Measurements from ENCODE around the gene ACOD1. TPM values are rescaled to one million over a fixed set of nuclear protein-coding genes. Genes with fewer than 3 reads are reported as not detected.
"Not testable (repeated sequence)": the region's sequence is repeated elsewhere in the genome, so short reads cannot be mapped to it uniquely, and the experiment has no call there.

The ACOD1 gene
- total RNA-seq, 1 experiment from 2014 or later = not detected

DNA sequence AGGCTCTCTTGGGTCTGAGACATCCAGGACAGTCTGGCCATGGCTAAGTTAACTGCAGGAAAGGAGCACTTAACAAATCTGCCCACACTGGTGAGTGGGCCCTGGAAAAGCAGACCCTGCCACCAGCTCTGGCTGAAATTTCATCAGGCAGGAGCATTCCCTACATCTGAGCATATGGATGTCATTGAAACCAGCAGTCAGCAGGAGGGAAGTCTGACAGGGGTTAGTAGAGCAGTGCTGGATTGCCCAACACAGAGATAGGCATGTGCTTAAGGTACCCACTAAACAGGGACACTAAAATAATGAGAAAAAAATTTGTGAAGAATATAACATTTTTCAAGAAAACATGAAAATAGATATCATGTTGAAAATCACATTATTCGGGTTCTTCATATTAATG is 13.6 kb upstream of the ACOD1 start:
- Histone ChIP-seq H3K36me3 (replicated peaks; ENCODE audit: control insufficient read depth, insufficient read depth, low read length) (no peaks in the 10 kb centered on the region), H3K4me3 (ENCODE audit: insufficient read depth, low read depth, low read length) (no peak overlapping the region), H3K27me3 (ENCODE audit: control insufficient read depth, insufficient read depth, low read length) (no peaks in the 10 kb centered on the region)
- DNase-seq = no peak

DNA sequence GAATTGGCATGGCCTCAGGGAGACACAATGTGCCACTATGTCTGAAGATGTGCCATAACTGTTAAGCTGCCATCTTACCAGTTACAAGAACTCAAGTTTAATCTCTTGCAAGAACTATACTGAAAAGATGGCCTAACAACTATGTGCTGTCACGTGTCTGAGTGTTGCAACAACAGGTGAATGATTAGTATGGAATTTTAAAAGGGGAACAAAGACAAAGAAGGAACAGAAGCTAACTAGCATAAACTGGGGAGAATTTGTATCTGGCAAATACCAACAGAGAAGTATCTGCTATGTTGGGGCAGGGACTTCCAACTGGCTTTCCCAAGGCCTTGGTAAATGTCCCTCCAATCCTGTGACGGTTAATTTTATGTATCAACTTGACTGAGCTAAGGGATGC is 11.5 kb upstream of the ACOD1 start:
- H3K4me3 ChIP-seq (ENCODE audit: insufficient read depth, low read depth, low read length) = no peak overlapping the region
- H3K27me3 ChIP-seq (ENCODE audit: control insufficient read depth, insufficient read depth, low read length) = no peaks in the 10 kb centered on the region
- no peaks in the 10 kb centered on the region for H3K36me3 ChIP-seq (replicated peaks; ENCODE audit: control insufficient read depth, insufficient read depth, low read length)
- DNase-seq = no peak

DNA sequence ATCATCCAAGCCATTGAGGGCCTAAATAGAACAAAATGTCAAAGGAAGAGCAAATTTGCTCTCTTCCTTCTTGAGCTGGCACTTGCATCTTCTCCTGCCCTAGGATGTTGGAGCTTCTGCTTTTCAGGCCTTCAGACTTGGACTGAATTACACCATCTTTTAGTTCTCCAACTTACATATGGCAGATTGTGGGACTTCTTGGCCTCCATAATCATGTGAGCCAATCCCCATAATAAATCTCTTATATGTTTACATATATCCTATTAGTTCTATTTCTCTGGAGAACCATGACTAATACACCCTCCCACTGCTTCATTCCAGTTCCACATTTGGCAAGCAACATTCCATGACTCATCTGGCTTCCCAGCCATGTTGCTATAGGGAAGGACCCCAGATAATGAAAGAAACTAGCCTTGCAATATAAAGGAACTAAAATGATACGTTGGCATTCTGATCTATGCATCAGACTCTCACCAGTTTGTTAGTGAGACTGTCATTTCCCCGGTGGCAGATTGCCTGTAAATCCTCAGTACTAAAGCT is 11.0 kb upstream of the ACOD1 start:
- H3K4me3 ChIP-seq (ENCODE audit: insufficient read depth, low read depth, low read length) = no peak overlapping the region
- DNase-seq = no peak
- H3K27me3 ChIP-seq (ENCODE audit: control insufficient read depth, insufficient read depth, low read length) = no peaks in the 10 kb centered on the region
- H3K36me3 ChIP-seq (replicated peaks; ENCODE audit: control insufficient read depth, insufficient read depth, low read length) = no peaks in the 10 kb centered on the region

DNA sequence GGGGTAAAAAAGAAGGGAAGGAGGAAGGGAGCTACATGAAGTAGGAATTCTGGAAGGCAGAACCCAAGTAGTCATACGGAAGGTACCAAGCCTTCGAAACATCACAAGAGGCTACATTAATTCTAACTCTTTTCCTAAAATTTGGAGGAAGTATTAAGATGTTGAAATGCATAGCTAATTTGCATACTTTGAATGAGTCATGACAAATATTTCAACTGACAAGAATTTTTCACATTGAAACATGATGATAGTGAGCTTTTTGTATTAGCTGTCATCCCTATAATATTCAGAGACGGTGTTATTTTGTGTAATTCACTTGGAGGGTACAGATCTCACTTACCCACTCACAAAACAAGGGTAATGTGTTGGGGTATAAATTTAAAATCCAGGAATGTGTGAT is 9.1 kb upstream of the ACOD1 start:
- DNase-seq = no peak

DNA sequence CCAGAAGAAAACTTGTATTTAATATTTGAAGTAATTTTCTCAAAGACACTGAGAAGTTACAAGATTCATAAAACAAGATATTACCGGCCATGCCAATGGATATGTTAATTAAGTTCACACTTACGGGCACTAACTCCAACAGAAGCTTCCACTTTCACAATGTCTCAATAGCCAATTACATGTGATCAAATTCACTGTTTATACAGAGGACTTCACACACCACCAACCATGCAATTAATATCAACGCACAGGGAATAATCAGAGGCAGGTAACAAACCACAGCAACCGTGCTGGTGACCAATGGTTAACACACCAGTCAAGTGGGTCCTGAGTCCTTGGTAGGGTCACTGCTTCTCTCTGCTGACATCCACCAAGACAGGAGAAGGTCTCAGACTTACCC is 5.9 kb upstream of the ACOD1 start:
- no peak for DNase-seq
- H3K27me3 ChIP-seq (ENCODE audit: control insufficient read depth, insufficient read depth, low read length) = no peaks in the 10 kb centered on the region
- H3K36me3 ChIP-seq (replicated peaks; ENCODE audit: control insufficient read depth, insufficient read depth, low read length) = no peaks in the 10 kb centered on the region
- no peak overlapping the region for H3K4me3 ChIP-seq (ENCODE audit: insufficient read depth, low read depth, low read length)

More for the DNA sequence above, 9.1 kb upstream of the ACOD1 start:
- H3K27me3 ChIP-seq (ENCODE audit: control insufficient read depth, insufficient read depth, low read length) = no peaks in the 10 kb centered on the region
- H3K36me3 ChIP-seq (replicated peaks; ENCODE audit: control insufficient read depth, insufficient read depth, low read length) = no peaks in the 10 kb centered on the region
- H3K4me3 ChIP-seq (ENCODE audit: insufficient read depth, low read depth, low read length) = no peak overlapping the region

DNA sequence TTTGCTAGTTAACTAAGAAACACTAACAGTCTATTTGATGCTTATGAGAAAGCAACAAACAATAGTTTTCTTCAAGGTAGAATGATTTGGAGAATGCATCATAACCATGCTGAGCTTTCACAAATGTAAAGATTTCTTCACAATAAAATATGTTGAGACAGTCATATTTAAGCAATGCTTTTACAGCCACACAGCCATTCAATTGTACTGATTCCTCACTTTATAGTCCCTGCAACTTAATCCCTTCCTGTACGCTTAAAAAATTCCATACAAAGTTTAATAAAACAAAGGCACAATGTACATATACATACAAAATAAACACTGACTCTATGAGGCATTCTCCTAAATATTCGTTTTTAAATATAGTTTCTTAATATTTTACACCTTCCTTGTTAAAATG is 4.7 kb upstream of the ACOD1 start:
- H3K36me3 ChIP-seq (replicated peaks; ENCODE audit: control insufficient read depth, insufficient read depth, low read length) = no peaks in the 10 kb centered on the region
- no peaks in the 10 kb centered on the region for H3K27me3 ChIP-seq (ENCODE audit: control insufficient read depth, insufficient read depth, low read length)
- DNase-seq = no peak
- H3K4me3 ChIP-seq (ENCODE audit: insufficient read depth, low read depth, low read length) = no peak overlapping the region

DNA sequence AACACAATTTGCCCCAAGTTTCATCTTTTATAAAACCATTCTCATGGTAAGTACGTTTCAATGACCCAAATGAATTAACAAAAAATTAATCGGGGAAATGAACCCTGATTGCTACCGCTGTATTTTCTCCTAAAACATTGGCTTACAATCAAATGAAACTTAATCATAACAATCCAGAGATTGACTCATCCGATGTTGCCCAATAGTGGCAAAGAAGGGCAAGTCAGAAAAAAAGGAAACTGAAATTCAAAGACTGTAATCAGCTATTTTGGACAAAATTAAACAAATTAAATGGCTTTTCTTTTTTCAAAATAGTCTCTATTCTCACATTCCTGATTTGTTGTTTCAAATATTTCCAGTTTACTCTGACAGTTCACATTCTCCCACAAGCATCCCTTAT is 3.9 kb upstream of the ACOD1 start:
- Histone ChIP-seq H3K27me3 (ENCODE audit: control insufficient read depth, insufficient read depth, low read length) (no peaks in the 10 kb centered on the region), H3K36me3 (replicated peaks; ENCODE audit: control insufficient read depth, insufficient read depth, low read length) (no peaks in the 10 kb centered on the region), H3K4me3 (ENCODE audit: insufficient read depth, low read depth, low read length) (no peak overlapping the region)
- no peak for DNase-seq

DNA sequence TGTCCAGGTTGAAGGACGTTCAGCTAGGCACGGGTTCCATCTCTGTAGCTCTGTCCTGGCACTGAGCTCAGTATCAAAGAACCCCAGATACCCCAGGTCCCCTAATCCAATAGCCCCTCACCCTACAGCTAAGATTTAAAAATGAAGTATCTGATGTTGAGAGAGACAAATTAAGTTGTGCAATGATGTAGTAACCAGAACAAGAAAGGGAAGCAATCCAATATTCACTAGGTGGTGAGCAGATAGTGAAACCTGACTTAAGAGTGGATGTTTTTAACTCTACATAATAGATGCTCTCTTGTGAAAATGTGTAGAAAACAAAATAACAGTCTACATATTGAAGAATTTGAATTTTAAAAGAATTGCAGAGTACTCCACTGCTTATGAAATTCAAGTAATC is 1.8 kb downstream of the ACOD1 start:
- no peaks in the 10 kb centered on the region for H3K27me3 ChIP-seq (ENCODE audit: control insufficient read depth, insufficient read depth, low read length)
- no peak for DNase-seq
- H3K4me3 ChIP-seq (ENCODE audit: insufficient read depth, low read depth, low read length) = no peak overlapping the region
- no peaks in the 10 kb centered on the region for H3K36me3 ChIP-seq (replicated peaks; ENCODE audit: control insufficient read depth, insufficient read depth, low read length)

DNA sequence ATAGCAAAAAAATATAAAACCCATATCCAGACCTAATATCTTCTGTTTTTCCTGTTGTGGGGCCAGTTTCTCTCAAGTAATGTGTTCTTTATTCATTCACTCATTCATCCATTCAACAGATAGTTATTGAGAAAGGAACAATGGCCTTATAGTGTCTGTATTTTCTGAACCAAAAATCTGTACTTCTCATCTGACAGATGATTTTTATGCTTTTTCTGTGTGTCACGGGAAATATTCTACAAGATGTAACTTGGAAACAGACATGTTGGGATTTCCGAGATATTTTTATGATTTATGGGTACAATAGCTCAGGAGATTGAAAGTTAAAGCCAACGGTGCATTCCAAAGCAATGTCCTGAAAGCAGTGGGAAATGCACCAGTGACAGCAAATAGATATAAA is 5.7 kb downstream of the ACOD1 start:
- DNase-seq = no peak
- no peaks in the 10 kb centered on the region for H3K36me3 ChIP-seq (replicated peaks; ENCODE audit: control insufficient read depth, insufficient read depth, low read length)
- no peak overlapping the region for H3K4me3 ChIP-seq (ENCODE audit: insufficient read depth, low read depth, low read length)
- no peaks in the 10 kb centered on the region for H3K27me3 ChIP-seq (ENCODE audit: control insufficient read depth, insufficient read depth, low read length)

DNA sequence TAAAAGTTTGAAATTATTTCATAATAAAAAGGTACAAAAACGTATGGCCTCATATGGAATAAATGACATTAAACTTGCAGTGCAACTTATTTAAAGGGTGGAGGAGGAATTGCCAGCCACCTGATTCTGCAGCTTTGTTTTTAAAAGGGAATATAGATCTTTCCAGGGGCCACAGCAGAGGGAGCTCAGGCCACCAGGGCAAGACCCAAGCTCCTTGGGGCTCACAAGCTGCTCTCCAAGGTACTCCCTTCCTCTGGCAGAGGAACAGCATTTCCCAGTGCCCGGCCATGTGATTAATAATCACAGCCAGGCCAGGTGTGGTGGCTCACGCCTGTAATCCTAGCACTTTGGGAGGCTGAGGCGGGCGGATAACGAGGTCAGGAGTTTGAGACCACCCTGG is 6.2 kb downstream of the ACOD1 start:
- no peak for DNase-seq

DNA sequence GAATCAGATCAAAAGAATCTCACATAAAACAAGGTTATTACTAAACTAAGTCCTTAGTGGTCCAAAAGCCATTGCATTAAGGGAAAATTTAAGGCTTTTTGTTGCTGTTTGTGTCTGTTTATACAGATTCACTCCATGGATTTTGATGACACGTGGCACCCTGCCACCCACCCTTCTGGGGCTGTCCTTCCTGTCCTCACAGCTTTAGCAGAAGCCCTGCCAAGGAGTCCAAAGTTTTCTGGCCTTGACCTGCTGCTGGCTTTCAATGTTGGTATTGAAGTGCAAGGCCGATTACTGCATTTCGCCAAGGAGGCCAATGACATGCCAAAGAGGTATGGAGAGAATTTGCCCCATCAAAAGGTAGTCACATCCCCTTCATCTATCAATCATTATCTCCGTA is 6.9 kb downstream of the ACOD1 start:
- Histone ChIP-seq H3K27me3 (ENCODE audit: control insufficient read depth, insufficient read depth, low read length) (no peaks in the 10 kb centered on the region), H3K4me3 (ENCODE audit: insufficient read depth, low read depth, low read length) (no peak overlapping the region), H3K36me3 (replicated peaks; ENCODE audit: control insufficient read depth, insufficient read depth, low read length) (no peaks in the 10 kb centered on the region)
- no peak for DNase-seq

More for the DNA sequence above, 6.2 kb downstream of the ACOD1 start:
- no peaks in the 10 kb centered on the region for H3K27me3 ChIP-seq (ENCODE audit: control insufficient read depth, insufficient read depth, low read length)
- H3K36me3 ChIP-seq (replicated peaks; ENCODE audit: control insufficient read depth, insufficient read depth, low read length) = no peaks in the 10 kb centered on the region
- no peak overlapping the region for H3K4me3 ChIP-seq (ENCODE audit: insufficient read depth, low read depth, low read length)

DNA sequence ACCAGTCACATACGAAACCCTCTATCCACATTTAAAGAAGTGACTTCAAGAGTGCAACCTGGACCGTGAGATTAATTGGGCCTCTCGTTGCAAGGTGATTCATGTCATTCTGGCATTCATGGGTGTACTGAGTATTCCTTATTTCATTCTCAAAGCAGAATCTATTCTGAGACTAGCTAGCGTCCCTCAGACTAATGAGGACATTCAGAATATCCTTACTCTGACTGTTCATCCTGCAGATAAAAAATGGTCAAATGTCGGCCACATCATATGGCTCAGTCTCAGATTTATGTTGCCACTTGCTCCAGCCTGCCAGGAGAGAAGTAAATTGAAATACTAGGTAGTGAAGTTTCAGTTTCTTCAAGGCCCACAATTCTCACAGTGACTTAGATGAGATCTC is 7.3 kb downstream of the ACOD1 start:
- H3K27me3 ChIP-seq (ENCODE audit: control insufficient read depth, insufficient read depth, low read length) = no peaks in the 10 kb centered on the region
- DNase-seq = no peak
- H3K4me3 ChIP-seq (ENCODE audit: insufficient read depth, low read depth, low read length) = no peak overlapping the region
- H3K36me3 ChIP-seq (replicated peaks; ENCODE audit: control insufficient read depth, insufficient read depth, low read length) = no peaks in the 10 kb centered on the region

DNA sequence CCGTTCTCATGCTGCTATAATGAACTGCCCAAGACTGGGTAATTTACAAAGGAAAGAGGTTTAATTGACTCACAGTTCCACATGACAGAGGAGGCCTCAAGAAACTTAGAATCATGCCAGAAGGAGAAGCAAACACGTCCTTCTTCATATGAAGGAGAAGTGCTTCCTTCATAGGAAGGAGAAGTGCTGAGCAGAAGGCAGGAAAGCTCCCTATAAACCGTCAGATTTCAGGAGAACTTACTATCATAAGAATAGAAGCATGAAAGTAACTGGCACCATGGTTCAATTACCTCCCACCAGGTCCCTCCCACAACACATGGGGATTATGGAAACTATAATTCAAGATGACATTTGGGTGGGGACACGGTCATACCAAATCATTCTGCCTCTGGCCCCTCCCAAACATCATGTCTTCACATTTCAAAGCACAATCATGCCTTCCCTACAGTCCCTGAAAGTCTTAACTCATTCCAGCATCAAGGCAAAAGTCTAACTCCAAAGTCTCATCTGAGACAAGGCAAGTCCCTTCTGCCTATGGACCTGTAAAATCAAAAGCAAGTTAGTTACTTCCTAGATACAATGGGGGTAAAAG is 10.6 kb downstream of the ACOD1 start:
- Histone ChIP-seq H3K4me3 (ENCODE audit: insufficient read depth, low read depth, low read length) (no peak overlapping the region), H3K36me3 (replicated peaks; ENCODE audit: control insufficient read depth, insufficient read depth, low read length) (no peaks in the 10 kb centered on the region), H3K27me3 (ENCODE audit: control insufficient read depth, insufficient read depth, low read length) (no peaks in the 10 kb centered on the region)
- DNase-seq = no peak

DNA sequence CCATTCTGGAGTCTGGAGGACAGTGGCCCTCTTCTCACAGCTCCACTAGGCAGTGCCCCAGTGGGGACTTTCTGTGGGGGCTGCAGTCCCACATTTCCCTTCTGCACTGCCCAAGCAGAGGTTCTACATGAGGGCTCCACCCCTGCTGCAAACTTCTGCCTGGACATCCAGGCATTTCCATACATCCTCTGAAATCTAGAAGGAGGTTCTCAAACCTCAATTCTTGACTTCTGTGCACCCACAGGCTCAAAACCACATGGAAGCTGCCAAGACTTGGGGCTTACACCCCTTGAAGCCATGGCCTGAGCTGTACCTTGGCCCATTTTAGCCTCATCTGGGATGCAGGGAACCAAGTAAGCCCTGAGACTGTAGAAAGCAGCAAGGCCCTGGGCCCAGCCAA is 11.4 kb downstream of the ACOD1 start:
- not testable (repeated sequence) for H3K4me3 ChIP-seq (ENCODE audit: insufficient read depth, low read depth, low read length); H3K36me3 ChIP-seq (replicated peaks; ENCODE audit: control insufficient read depth, insufficient read depth, low read length); DNase-seq; H3K27me3 ChIP-seq (ENCODE audit: control insufficient read depth, insufficient read depth, low read length)

DNA sequence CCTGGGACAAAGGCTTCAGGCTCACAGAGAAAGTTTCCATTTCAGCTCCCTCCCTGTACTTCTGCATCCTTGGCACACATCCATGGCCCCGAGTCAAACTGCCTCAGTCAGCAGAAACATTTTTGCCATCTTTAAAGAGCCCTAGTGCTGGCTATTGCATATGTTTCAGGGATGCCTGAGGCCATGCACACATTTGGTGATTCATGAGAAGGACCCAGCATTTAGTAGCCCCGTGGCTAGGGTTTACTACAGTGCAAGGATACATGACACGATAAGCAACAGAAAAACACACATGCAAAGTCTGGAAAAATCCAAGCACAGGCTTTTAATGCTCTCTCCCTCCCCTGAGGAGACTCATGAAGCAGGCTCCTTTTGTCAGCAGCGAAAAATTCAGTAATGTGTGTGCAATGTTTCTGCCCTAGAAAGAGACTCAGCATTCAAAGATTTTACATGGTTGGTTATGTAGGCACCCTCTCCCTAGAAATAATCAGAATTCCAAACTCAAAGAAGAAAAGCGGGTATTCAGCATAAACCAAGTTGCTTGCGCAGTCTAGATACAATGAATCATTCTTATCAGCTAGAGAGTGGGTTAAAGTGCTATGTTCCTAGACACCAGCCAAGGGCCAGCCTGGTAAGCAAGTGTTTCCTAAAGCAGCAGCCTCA is 17.6 kb downstream of the ACOD1 start:
- H3K27me3 ChIP-seq (ENCODE audit: control insufficient read depth, insufficient read depth, low read length) = no peaks in the 10 kb centered on the region
- H3K36me3 ChIP-seq (replicated peaks; ENCODE audit: control insufficient read depth, insufficient read depth, low read length) = no peaks in the 10 kb centered on the region
- no peak for DNase-seq
- no peak overlapping the region for H3K4me3 ChIP-seq (ENCODE audit: insufficient read depth, low read depth, low read length)
